ENCODE results near the gene CDCA7L.

DNA sequence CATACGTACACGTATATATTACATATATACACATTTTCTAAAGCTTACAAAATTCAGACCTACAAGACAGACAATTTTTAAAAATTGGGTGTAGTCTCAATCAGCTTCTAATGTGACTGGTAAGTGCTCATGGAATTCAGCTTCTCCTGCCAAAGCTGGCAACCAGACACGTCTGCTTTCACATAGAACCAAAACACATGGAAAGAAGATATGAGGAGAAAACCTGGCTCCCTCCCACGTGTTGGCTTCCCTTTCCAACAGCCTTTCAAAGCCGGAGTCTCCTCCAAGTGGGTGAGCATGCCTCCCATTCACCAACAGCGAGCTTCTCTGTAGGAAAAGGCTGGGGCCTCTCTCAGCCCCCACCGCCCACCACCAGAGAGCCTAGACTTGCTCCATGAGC, 33.4 kb downstream of the CDCA7L start:
- TF ChIP-seq, protein P1, sequence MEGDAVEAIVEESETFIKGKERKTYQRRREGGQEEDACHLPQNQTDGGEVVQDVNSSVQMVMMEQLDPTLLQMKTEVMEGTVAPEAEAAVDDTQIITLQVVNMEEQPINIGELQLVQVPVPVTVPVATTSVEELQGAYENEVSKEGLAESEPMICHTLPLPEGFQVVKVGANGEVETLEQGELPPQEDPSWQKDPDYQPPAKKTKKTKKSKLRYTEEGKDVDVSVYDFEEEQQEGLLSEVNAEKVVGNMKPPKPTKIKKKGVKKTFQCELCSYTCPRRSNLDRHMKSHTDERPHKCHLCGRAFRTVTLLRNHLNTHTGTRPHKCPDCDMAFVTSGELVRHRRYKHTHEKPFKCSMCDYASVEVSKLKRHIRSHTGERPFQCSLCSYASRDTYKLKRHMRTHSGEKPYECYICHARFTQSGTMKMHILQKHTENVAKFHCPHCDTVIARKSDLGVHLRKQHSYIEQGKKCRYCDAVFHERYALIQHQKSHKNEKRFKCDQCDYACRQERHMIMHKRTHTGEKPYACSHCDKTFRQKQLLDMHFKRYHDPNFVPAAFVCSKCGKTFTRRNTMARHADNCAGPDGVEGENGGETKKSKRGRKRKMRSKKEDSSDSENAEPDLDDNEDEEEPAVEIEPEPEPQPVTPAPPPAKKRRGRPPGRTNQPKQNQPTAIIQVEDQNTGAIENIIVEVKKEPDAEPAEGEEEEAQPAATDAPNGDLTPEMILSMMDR (IDR thresholded peaks at IDR 0.05; ENCODE audit: insufficient read depth, low read depth, low read length): no peak
- TF ChIP-seq EZH2 (IDR thresholded peaks at IDR 0.05; ENCODE audit: insufficient read depth, low read length): no peak

Measured in astrocyte (in vitro differentiated cells and primary cell).